ENCODE results near the gene MRPL38. TPM values are rescaled to one million over a fixed set of nuclear protein-coding genes. Genes with fewer than 3 reads are reported as not detected.

The MRPL38 gene
- total RNA-seq, 2 experiments from 2014 or later, result 115 to 139 TPM

- no peaks in the 10 kb centered on the region for H3K27me3 Mint-ChIP-seq
- H3K36me3 Mint-ChIP-seq, result peaks cover 1% of the 10 kb centered on the region
- H3K27ac Mint-ChIP-seq, result no peak overlapping the region
- ATAC-seq, result no peak
- H3K4me3 Mint-ChIP-seq, result no peak overlapping the region
- no peaks in the 10 kb centered on the region for H3K9me3 Mint-ChIP-seq (ENCODE audit: low read depth)
- peaks cover 10% of the 10 kb centered on the region for H3K4me1 Mint-ChIP-seq
- CTCF ChIA-PET, result interaction anchor here (0.9 to 1.9 kb wide), 3 partner anchors 10 to 89 kb away, joined by 3 to 8 read pairs (median 5); partner anchors contain the start of gene MRPL38
- no peak for DNase-seq
These were observed 10.6 kb upstream of the MRPL38 start for GRCh38 chr17:75915268-75915667.

DNA sequence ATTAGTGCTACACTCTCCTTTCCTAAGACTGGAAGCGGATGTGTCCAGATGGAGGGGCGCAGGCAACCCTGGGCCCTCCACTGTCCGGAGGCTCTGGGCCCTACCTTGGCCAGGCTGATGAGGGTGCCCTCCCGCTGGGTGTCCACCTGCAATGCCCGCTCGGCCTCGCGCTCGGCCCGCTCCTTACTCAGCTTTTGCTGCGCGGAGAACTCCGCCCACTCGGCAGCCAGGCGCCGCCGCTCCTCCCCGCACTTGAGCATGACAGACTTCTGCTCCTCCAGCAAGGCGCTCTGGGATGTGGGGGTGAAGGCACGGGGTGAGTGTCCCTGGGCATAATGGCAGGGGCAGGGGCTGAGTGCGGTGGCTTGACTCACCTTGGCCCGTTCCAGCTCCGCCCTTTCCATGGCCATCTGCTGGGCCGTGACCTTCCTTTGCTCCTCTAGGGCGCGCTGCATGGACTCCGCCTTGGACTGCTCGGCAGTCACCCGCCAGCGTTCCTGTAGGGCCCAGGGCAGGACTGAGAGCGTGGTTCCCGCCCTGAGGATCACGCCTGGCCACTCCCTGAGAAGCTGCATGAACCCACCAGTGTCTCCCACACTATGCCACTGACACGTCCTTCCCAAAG lies 10.1 kb upstream of the MRPL38 start:
- H3K4me3 Mint-ChIP-seq, result no peak overlapping the region
- no peak overlapping the region for H3K27ac Mint-ChIP-seq
- H3K4me1 Mint-ChIP-seq, result peaks cover 10% of the 10 kb centered on the region
- peaks cover 1% of the 10 kb centered on the region for H3K36me3 Mint-ChIP-seq
- CTCF ChIA-PET, result interaction anchor here (1.9 kb wide), 1 partner anchor 10 kb away, joined by 8 read pairs; the partner anchor contains the start of gene MRPL38
- DNase-seq (no peak), ATAC-seq (no peak)
- no peaks in the 10 kb centered on the region for H3K27me3 Mint-ChIP-seq
- H3K9me3 Mint-ChIP-seq (ENCODE audit: low read depth), result no peaks in the 10 kb centered on the region

DNA sequence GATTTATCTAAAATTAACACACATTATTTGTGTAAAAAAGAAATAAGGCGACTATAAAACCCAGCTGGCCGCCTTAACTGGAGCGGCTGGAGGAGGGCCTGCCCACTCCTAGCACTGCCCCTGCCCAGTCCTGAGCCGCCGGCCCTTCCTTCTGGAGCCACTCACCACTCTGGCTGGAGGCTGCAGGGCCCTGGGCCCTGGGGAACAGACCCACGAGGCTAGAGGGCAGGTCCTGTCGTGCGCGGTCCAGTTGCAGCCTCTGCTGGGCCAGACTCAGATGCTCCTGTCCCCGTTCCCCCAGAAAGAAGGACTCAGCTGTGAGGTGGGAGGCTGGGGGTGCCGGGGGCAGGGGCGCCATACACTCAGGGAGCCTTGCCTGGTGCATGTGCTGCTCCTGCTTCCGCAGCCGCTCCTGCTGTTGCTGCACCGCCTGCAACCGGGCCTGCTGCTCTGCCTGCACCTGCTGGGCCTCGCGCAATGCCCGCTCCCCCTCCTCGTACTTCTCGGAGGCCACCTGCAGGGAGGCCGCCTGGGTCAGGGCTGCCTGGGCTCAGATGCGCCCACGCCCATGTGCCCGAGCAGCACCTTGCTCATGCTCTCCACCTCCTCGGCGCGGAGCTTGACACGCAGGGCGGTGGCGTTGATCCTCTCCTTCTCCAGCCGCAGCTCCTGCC lies 9.0 kb upstream of the MRPL38 start:
- H3K36me3 Mint-ChIP-seq, result peaks cover 1% of the 10 kb centered on the region
- CTCF ChIA-PET, result no interaction called here

DNA sequence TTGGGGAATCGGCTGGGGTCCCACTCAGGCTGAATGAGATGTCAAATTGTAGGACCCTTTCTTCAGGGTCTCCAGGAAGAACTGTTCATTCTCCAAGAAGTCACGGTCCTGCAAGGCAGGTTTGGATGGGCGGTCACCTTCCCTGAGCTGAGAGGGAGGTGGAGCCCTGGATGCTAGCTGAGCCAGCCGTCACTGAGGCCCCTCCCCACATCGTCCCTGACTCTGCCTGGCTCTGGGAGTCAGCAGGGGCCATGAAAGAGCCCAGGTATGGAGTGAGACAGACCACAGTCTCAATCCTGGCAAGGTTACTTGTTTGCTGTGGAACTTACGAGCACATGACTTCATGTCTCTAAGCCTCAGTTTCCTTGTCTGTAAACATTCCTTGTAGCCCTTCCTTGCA lies 6.0 kb upstream of the MRPL38 start:
- H3K27ac Mint-ChIP-seq, result no peak overlapping the region
- H3K27me3 Mint-ChIP-seq, result no peaks in the 10 kb centered on the region
- no peak for ATAC-seq
- no peaks in the 10 kb centered on the region for H3K9me3 Mint-ChIP-seq (ENCODE audit: low read depth)
- no peak overlapping the region for H3K4me3 Mint-ChIP-seq
- DNase-seq, result no peak
- CTCF ChIA-PET, result interaction anchor here (0.7 to 4.4 kb wide), 7 partner anchors 17 to 487 kb away, joined by 3 to 27 read pairs (median 4); partner anchors contain the start of gene CDK3
- H3K4me1 Mint-ChIP-seq, result peaks cover 7% of the 10 kb centered on the region
- no peaks in the 10 kb centered on the region for H3K36me3 Mint-ChIP-seq

More for the DNA sequence above, 9.0 kb upstream of the MRPL38 start:
- no peak for ATAC-seq
- Mint-ChIP-seq H3K27ac (no peak overlapping the region), H3K4me3 (no peak overlapping the region), H3K4me1 (peaks cover 10% of the 10 kb centered on the region), H3K9me3 (ENCODE audit: low read depth) (no peaks in the 10 kb centered on the region), H3K27me3 (no peaks in the 10 kb centered on the region)
- DNase-seq, result no peak

DNA sequence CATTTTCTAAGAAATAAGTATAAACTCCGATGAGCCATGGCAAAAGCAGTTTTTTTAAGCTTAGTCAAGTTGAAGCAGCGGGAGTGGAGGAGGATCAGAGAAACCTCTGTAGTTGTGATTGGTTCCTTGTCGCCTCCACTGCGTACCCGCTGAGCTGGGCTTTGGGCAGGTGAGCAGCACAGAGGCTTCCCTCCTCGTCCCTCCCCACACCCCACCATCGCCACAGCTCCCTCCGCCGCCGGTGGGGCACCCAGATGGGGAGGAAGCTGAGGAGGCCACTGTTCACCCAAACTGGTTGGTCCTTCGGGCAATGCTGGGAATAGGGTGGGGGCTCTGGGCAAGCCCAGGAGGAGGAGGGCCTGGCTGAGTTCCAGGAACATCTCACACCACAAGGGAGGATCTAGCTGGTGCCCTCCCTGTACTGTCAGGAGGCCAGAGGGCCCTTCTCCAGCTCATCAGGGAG lies 5.2 kb upstream of the MRPL38 start:
- H3K27ac Mint-ChIP-seq, result no peak overlapping the region
- no peak for ATAC-seq
- peaks cover 10% of the 10 kb centered on the region for H3K4me1 Mint-ChIP-seq
- no peaks in the 10 kb centered on the region for H3K36me3 Mint-ChIP-seq
- no peak overlapping the region for H3K4me3 Mint-ChIP-seq
- H3K27me3 Mint-ChIP-seq, result no peaks in the 10 kb centered on the region
- no peak for DNase-seq
- CTCF ChIA-PET, result interaction anchor here (0.7 to 4.4 kb wide), 8 partner anchors 11 to 488 kb away, joined by 3 to 27 read pairs (median 5); partner anchors contain the start of gene CDK3
- H3K9me3 Mint-ChIP-seq (ENCODE audit: low read depth), result no peaks in the 10 kb centered on the region

- CTCF ChIA-PET, result interaction anchor here (0.7 to 4.4 kb wide), 9 partner anchors 11 to 488 kb away, joined by 3 to 27 read pairs (median 4); partner anchors contain the start of gene CDK3
- H3K27ac Mint-ChIP-seq, result no peak overlapping the region
These were observed 4.5 kb upstream of the MRPL38 start for GRCh38 chr17:75909051-75909811.

DNA sequence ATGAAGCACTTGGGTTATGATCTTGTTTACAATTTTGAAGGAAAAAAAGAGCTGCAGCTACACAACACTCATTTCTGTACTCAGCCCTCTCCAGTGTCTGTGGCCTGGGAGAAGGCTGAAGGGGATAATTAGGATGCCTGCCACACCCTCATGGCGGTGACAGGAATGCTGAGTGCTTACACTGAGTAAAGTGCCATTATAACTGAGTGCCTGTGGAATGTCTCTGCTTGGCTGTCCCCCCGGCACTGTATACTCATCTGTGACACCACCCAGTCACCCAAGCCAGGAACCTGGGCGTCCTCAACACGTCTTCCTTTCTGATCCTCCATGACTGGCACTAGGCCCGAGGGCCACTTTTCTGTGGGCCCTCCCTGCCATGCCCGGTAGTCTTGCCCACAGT lies 3.5 kb upstream of the MRPL38 start:
- CTCF ChIA-PET, result interaction anchor here (0.7 to 5.2 kb wide), 7 partner anchors 13 to 312 kb away, joined by 3 to 28 read pairs (median 6); partner anchors contain the start of genes CDK3 and TRIM65
- no peaks in the 10 kb centered on the region for H3K9me3 Mint-ChIP-seq (ENCODE audit: low read depth)
- DNase-seq (no peak), ATAC-seq (no peak)
- no peak overlapping the region for H3K4me3 Mint-ChIP-seq
- H3K27ac Mint-ChIP-seq, result no peak overlapping the region
- H3K27me3 Mint-ChIP-seq, result no peaks in the 10 kb centered on the region
- H3K4me1 Mint-ChIP-seq, result peaks cover 17% of the 10 kb centered on the region
- no peaks in the 10 kb centered on the region for H3K36me3 Mint-ChIP-seq

More at GRCh38 chr17:75909051-75909811, 4.5 kb upstream of the MRPL38 start:
- ATAC-seq (no peak), DNase-seq (no peak)
- H3K4me1 Mint-ChIP-seq, result peaks cover 10% of the 10 kb centered on the region
- H3K9me3 Mint-ChIP-seq (ENCODE audit: low read depth), result no peaks in the 10 kb centered on the region
- H3K27me3 Mint-ChIP-seq, result no peaks in the 10 kb centered on the region
- H3K4me3 Mint-ChIP-seq, result no peak overlapping the region
- no peaks in the 10 kb centered on the region for H3K36me3 Mint-ChIP-seq

GRCh38 chr17:75906143-75906884 lies 1.6 kb upstream of the MRPL38 start:
- Mint-ChIP-seq H3K27ac (no peak overlapping the region), H3K27me3 (no peaks in the 10 kb centered on the region), H3K9me3 (ENCODE audit: low read depth) (no peaks in the 10 kb centered on the region), H3K4me1 (peaks cover 20% of the 10 kb centered on the region), H3K36me3 (peaks cover 6% of the 10 kb centered on the region), H3K4me3 (no peak overlapping the region)
- DNase-seq (no peak), ATAC-seq (no peak)
- CTCF ChIA-PET, result interaction anchor here (0.6 to 5.8 kb wide), 14 partner anchors 10 to 1098 kb away, joined by 3 to 102 read pairs (median 6); partner anchors contain the start of genes CDK3 and TRIM65

DNA sequence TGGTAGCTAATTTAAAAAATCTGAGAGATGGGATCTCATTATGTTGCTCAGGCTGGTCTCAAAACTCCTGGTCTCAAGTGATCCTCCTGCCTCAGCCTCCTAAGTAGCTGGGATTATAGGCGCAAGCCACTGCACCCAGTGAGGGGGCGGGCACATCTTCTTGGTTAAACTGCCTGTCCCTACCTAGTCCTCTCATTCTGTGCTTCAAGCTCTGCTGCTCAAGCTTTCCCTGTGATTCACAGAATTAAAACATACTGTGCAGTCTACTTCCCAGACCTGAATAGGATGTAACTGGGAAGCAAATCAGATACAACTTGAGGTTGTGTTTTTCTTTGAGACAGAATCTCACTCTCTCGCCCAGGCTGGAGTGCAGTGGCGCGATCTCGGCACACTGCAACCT lies 2.3 kb downstream of the MRPL38 start:
- CTCF ChIA-PET, result interaction anchor here (0.6 to 5.8 kb wide), 3 partner anchors 27 to 99 kb away, joined by 3 to 102 read pairs (median 6); partner anchors contain the start of genes CDK3 and WBP2
- DNase-seq, result no peak
- Mint-ChIP-seq H3K27ac (no peak overlapping the region), H3K4me3 (no peak overlapping the region), H3K4me1 (peaks cover 24% of the 10 kb centered on the region), H3K9me3 (ENCODE audit: low read depth) (no peaks in the 10 kb centered on the region), H3K27me3 (no peaks in the 10 kb centered on the region), H3K36me3 (peaks cover 8% of the 10 kb centered on the region)
- ATAC-seq, result no peak

GRCh38 chr17:75901727-75902126 lies 3.0 kb downstream of the MRPL38 start:
- Mint-ChIP-seq H3K9me3 (ENCODE audit: low read depth) (no peaks in the 10 kb centered on the region), H3K27me3 (no peaks in the 10 kb centered on the region), H3K4me3 (no peak overlapping the region), H3K36me3 (peaks cover 8% of the 10 kb centered on the region), H3K4me1 (peaks cover 26% of the 10 kb centered on the region), H3K27ac (no peak overlapping the region)
- no peak for ATAC-seq
- CTCF ChIA-PET, result interaction anchor here (0.6 to 5.8 kb wide), 2 partner anchors 46 to 99 kb away, joined by 3 to 102 read pairs; partner anchors contain the start of genes CDK3 and WBP2
- no peak for DNase-seq

DNA sequence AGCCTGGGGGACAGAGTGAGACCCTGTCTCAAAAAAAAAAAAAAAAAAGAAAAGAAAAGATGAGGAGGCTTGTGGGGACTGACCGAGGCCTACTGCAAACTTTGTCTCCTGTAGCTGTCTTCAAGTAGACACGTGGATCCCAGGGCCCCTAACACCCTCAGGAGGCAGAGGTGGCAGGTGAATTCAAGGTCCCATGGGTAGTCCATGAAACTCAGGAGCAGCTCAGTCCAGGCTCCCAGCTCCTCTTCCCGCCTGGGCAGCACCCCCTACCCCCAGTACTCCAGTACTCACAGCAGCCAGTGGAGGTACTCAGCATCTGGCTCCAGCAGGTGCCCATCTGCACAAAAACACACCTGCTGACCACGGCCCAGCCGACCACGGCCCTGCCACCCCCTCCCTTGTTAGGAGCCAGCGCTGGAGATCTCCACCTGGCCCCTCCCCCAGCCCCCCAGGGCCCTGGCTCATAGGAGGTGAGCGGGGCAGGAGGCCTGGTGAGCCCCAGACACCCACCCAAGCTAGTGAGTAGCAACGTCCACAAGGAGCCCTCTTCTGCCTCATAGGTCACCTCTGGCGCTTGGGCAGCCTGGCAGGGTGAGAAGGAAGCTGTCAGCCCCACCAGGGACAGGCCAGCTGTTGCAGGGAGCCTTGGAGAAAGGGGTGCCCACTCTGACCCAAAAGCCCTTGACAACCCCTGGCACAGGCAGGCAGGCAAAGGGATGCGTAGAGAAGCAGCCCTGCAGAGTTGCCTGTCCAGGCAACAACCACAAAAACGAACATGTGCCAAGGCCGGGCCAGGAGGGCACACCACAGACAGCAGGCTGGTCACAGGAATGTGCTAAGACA lies 3.8 kb downstream of the MRPL38 start:
- CTCF ChIA-PET, result interaction anchor here (0.6 to 5.8 kb wide), 2 partner anchors 100 to 248 kb away, joined by 3 to 102 read pairs; partner anchors contain the start of gene CDK3
- peaks cover 21% of the 10 kb centered on the region for H3K4me1 Mint-ChIP-seq
- no peak overlapping the region for H3K27ac Mint-ChIP-seq
- H3K4me3 Mint-ChIP-seq, result no peak overlapping the region
- peaks cover 8% of the 10 kb centered on the region for H3K36me3 Mint-ChIP-seq
- DNase-seq (no peak), ATAC-seq (no peak)
- H3K27me3 Mint-ChIP-seq, result no peaks in the 10 kb centered on the region
- no peaks in the 10 kb centered on the region for H3K9me3 Mint-ChIP-seq (ENCODE audit: low read depth)
